Testis (tissue), 3 donors: ENCODE data around the gene SSMEM1. TPM values are rescaled to one million over a fixed set of nuclear protein-coding genes. Genes with fewer than 3 reads are reported as not detected.
"Not testable (repeated sequence)": the region's sequence is repeated elsewhere in the genome, so short reads cannot be mapped to it uniquely, and the experiment has no call there.

Experiments used
- DNase-seq: peaks from one replicate; pipeline ENCODE4 v3.0.0-alpha.2; 2019
- H3K27ac ChIP-seq, 2 donors: fragments of 200-600 bp; sonication (generic); one replicate each; pipeline ENCODE4 v1.5.1; 2019
- H3K27me3 ChIP-seq: fragments of 200-600 bp; sonication (generic); one replicate; pipeline ENCODE4 v1.5.1; 2019
- H3K36me3 ChIP-seq: fragments of 200-600 bp; sonication (generic); one replicate; pipeline ENCODE4 v1.5.1; 2017; ENCODE audit warnings: low read depth; ENCODE audit errors: missing control alignments
- H3K4me1 ChIP-seq: fragments of 200-600 bp; sonication (generic); one replicate; pipeline ENCODE4 v1.5.1; 2019
- H3K4me3 ChIP-seq, 2 donors: fragments of 200-600 bp; sonication (generic); one replicate each; pipeline ENCODE4 v1.5.1; 2017 to 2019
- H3K9me3 ChIP-seq: fragments of 200-600 bp; sonication (generic); one replicate; pipeline ENCODE4 v1.5.1; 2017
- POLR2A ChIP-seq: fragments of 450-650 bp; IDR thresholded peaks from one replicate; pipeline ENCODE4 v1.6.1; 2017; ENCODE audit warnings: antibody characterized with exemption, mild to moderate bottlenecking, moderate library complexity
- WGBS, 2 donors: methylation state at CpG; one replicate each; pipeline ENCODE4 v1.1.5; 2018; 5-methylcytosine and 5-hydroxymethylcytosine counted together
- intact Hi-C: fragments of 100-400 bp; cut with DNase I; formaldehyde crosslinking; loops from one replicate; pipeline ENCODE4 v1.15.1; 2023; ENCODE audit warnings: low total_unique reads
- polyA plus RNA-seq: library from polyadenylated mRNA; stranded (reverse); fragments of 350-450 nt; fragmentation: Illumina TruSeq; extraction: RNeasy Lipid Tissue Mini Kit (QIAGEN cat#74804); gene quantifications from one replicate; pipeline ENCODE4 v1.2.3, GENCODE V29; 2014; ENCODE audit warnings: low read depth, low replicate concordance; ENCODE audit not compliant: insufficient read depth
- total RNA-seq, 2 donors: library from RNA; depleted of rRNA; stranded (reverse); fragments of >200 nt; gene quantifications; one replicate each; pipeline ENCODE4 v1.2.3, GENCODE V29; 2016
- TF ChIP-seq, protein P1 (sequence below), 3 experiments: fragments of 450-650 bp in 2 of 3; fragments of 200-600 bp in 1 of 3; sonication (generic) in 1 of 3; IDR thresholded peaks; one replicate each; pipeline ENCODE4 v1.5.1; 2016 to 2019; ENCODE audit warnings: antibody characterized with exemption in 3 of 3, mild to moderate bottlenecking in 2 of 3, moderate library complexity in 1 of 3

The SSMEM1 gene
- total and polyA plus RNA-seq, 3 donors from 2014 or later = 17.8 to 61.0 (median 34.8) TPM

DNA sequence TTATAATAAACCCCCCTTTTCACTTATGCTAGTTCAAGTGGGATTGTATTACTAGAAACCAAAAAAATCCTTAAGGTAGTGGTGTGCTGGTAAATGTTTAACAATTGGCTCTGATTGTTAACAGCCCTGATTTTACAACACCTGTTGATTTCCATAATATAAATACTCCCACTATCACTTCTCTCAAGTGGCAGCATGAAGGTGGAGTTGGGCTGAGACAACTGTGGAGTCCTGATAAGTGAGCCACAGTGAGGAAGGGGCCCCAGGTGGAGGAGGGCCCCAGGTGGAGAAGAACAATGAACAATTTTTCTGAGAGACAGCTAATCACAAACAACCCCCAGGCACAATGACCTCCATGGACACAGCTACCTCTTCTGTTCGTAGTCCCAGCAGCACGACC is 26.4 kb downstream of the SSMEM1 start:
- Histone ChIP-seq H3K27ac (no peak overlapping the region), H3K27me3 (no peaks in the 10 kb centered on the region), H3K36me3 (no peaks in the 10 kb centered on the region), H3K4me1 (no peaks in the 10 kb centered on the region), H3K9me3 (no peaks in the 10 kb centered on the region), H3K4me3 (no peak overlapping the region)
- TF ChIP-seq, protein P1, sequence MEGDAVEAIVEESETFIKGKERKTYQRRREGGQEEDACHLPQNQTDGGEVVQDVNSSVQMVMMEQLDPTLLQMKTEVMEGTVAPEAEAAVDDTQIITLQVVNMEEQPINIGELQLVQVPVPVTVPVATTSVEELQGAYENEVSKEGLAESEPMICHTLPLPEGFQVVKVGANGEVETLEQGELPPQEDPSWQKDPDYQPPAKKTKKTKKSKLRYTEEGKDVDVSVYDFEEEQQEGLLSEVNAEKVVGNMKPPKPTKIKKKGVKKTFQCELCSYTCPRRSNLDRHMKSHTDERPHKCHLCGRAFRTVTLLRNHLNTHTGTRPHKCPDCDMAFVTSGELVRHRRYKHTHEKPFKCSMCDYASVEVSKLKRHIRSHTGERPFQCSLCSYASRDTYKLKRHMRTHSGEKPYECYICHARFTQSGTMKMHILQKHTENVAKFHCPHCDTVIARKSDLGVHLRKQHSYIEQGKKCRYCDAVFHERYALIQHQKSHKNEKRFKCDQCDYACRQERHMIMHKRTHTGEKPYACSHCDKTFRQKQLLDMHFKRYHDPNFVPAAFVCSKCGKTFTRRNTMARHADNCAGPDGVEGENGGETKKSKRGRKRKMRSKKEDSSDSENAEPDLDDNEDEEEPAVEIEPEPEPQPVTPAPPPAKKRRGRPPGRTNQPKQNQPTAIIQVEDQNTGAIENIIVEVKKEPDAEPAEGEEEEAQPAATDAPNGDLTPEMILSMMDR (IDR thresholded peaks at IDR 0.05) = no peak
- no peak for TF ChIP-seq POLR2A
- WGBS, 2 donors = 74% methylated on average over 2 of the region's 2 CpGs
- no peak for DNase-seq
- intact Hi-C loops = no loop called here

DNA sequence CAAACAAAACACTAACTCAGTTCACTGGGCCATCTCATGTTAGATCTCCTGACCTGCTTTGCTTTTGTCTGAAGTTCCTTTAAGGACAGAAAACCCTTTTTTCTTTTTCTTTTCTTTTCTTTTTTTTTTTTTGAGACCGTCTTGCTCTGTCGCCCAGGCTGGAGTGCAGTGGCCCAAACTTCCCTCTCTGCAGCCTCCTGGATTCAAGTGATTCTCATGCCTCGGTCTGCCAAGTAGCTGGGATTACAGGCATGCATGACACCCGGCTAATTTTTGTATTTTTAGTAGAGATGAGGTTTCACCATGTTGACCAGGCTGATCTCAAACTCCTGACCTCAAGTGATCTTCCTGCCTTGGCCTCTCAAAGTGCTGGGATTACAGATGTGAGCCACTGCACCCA is 28.7 kb downstream of the SSMEM1 start:
- H3K27me3 ChIP-seq, H3K4me1 ChIP-seq, H3K4me3 ChIP-seq, DNase-seq, H3K27ac ChIP-seq, H3K36me3 ChIP-seq, H3K9me3 ChIP-seq, intact Hi-C loops: not testable (repeated sequence)
- WGBS, 2 donors = 80 to 82% methylated on average over 4 of the region's 4 CpGs

DNA sequence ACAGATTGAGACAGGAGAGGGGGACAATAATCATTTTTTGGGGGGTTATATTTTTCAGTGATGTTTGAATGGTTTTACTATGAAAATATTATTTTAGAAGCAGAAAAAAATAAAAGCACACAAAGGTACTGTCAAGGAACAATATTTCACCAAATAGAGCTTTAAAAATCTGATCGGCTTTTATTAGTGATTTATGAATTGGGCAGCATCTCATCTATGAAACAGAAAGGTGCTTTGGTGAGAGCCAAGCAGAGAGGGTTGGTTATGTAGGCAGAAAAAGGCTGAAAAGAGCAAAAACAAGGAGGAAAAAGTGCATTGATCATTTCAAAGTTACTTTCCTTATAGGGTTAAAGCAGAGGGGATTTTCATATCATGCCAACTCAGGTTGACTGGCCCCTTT is 32.6 kb downstream of the SSMEM1 start:
- 90 to 92% methylated on average over 1 of the region's 1 CpG for WGBS, 2 donors
- no peak overlapping the region for H3K4me3 ChIP-seq
- H3K36me3 ChIP-seq = no peaks in the 10 kb centered on the region
- intact Hi-C loops = no loop called here
- H3K4me1 ChIP-seq = no peaks in the 10 kb centered on the region
- H3K9me3 ChIP-seq = no peaks in the 10 kb centered on the region
- no peak for DNase-seq
- no peak overlapping the region for H3K27ac ChIP-seq
- H3K27me3 ChIP-seq = no peaks in the 10 kb centered on the region
- TF ChIP-seq, protein P1 (IDR thresholded peaks at IDR 0.05) = no peak
- TF ChIP-seq POLR2A = no peak

DNA sequence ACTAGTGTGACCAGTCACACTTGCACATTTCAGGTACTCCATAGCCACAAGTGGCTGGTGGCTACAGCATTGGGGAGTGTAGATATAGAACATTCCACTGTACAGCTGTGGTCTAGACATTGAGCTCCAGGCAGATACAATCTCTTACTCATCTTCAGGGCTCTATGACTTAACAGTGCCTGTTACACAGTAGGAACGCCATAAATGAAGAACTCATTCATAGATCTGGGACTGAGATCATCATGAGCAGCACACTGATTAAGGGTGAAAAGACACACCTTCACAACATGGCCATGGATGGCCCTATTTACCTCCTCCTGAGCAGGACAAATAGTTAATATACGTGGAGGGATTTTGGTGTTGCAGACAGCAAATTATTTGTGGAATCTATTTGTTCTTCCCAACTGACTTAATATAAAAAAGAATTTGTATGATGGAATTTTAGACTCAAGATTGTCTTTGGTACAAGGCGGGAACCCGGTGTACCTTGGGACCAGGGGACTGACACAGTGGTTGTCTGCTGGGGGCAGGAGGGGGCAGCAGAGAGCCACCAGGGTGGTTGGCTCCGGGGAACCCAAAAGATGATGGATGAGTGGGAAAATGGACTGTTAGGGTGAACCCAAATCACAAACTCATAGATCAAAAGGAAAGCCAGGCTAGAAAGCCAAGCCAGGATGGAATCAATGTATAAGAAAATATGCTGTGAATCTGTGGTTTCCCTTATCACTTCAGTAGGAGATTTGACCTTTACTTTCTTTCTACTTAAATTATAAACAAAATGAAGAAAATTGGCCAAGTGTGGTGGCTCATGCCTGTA is 34.7 kb downstream of the SSMEM1 start:
- 56 to 67% methylated on average over 5 of the region's 5 CpGs for WGBS, 2 donors

DNA sequence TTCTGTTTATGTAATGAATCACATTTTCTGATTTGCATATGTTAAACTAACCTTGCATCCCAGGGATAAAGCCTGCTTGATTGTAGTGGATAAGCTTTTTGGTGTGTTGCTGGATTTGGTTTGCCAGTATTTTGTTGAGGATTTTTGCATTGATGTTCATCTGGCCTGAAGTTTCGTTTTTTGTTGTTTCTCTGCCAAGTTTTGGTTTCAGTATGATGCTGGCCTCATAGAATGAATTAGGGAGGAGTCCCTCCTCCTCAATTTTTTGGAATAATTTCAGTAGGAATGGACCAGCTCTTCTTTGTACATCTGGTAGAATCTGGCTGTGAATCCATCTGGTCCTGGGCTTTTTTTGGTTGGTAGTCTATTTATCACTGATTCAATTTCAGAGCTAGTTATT is 35.8 kb downstream of the SSMEM1 start:
- H3K9me3 ChIP-seq, DNase-seq, H3K4me1 ChIP-seq, H3K36me3 ChIP-seq, H3K27me3 ChIP-seq, H3K27ac ChIP-seq, H3K4me3 ChIP-seq, intact Hi-C loops: not testable (repeated sequence)
- 25 to 46% methylated on average over 1 of the region's 1 CpG for WGBS, 2 donors

More for the DNA sequence above, 34.7 kb downstream of the SSMEM1 start:
- Histone ChIP-seq H3K4me1 (no peaks in the 10 kb centered on the region), H3K4me3 (no peak overlapping the region), H3K36me3 (no peaks in the 10 kb centered on the region), H3K27me3 (no peaks in the 10 kb centered on the region), H3K27ac (no peak overlapping the region), H3K9me3 (no peaks in the 10 kb centered on the region)
- TF ChIP-seq, protein P1 (IDR thresholded peaks at IDR 0.05) = peak in 2 of 3 experiments; percentile 49 to 69
- no peak for TF ChIP-seq POLR2A
- intact Hi-C loops = no loop called here
- peak; percentile 59 for DNase-seq

DNA sequence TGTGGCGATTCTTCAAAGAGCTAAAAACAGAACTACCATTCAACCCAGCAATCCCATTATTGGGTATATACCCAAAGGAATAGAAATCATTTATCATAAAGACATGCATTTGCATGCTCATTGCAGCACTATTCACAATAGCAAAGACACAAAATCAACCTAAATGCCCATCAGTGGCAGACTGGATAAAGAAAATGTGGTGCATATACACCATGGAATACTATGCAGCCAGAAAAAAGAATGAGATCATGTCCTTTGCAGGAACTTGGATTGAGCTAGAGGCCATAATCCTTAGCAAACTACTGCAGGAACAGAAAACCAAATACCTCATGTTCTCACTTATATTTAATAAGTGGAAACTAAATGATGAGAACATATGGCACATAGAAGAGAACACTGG is 38.8 kb downstream of the SSMEM1 start:
- H3K36me3 ChIP-seq, DNase-seq, intact Hi-C loops, H3K9me3 ChIP-seq, H3K27me3 ChIP-seq, H3K4me3 ChIP-seq, H3K4me1 ChIP-seq, H3K27ac ChIP-seq: not testable (repeated sequence)
- WGBS, 2 donors = 94 to 100% methylated on average over 1 of the region's 1 CpG

DNA sequence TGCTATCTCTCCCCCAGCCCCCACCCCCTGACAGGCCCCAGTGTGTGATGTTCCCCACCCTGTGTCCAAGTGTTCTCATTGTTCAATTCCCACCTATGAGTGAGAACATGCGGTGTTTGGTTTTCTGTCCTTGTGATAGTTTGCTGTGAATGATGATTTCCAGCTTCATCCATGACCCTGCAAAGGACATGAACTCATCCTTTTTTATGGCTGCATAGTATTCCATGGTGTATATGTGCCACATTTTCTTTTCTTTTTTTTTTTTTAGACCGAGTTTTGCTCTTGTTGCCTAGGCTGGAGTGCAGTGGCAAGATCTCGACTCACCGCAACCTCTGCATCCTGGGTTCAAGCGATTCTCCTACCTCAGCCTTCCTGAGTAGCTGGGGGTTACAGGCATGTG is 41.2 kb downstream of the SSMEM1 start:
- H3K36me3 ChIP-seq, DNase-seq, H3K27me3 ChIP-seq, intact Hi-C loops, H3K4me1 ChIP-seq, H3K9me3 ChIP-seq, H3K27ac ChIP-seq, H3K4me3 ChIP-seq: not testable (repeated sequence)
- 98 to 100% methylated on average over 5 of the region's 5 CpGs for WGBS, 2 donors

DNA sequence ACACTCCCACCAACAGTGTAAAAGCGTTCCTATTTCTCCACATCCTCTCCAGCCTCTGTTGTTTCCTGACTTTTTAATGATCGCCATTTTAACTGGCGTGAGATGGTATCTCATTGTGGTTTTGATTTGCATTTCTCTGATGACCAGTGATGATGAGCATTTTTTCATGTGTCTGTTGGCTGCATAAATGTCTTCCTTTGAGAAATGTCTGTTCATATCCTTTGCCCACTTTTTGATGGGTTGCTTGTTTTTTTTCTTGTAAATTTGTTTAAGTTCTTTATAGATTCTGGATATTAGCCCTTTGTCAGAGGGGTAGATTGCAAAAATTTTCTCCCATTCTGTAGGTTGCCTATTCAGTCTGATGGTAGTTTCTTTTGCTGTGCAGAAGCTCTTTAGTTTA is 42.0 kb downstream of the SSMEM1 start:
- DNase-seq, H3K27ac ChIP-seq, H3K27me3 ChIP-seq, intact Hi-C loops, H3K4me1 ChIP-seq, H3K9me3 ChIP-seq, H3K4me3 ChIP-seq, H3K36me3 ChIP-seq: not testable (repeated sequence)
- WGBS, 2 donors = 94% methylated on average over 3 of the region's 3 CpGs
